ENCODE results near the gene OTOS. TPM values are rescaled to one million over a fixed set of nuclear protein-coding genes. Genes with fewer than 3 reads are reported as not detected.

Gene OTOS
- total RNA-seq, 1 experiment from 2014 or later: not detected

GRCh38 chr2:240095556-240096523, 44.6 kb downstream of the OTOS start:
- no peak for DNase-seq (ENCODE audit: low read depth in 1 of 2, low spot score in 2 of 2)
- H3K27ac ChIP-seq: no peak overlapping the region
- no peaks in the 10 kb centered on the region for H3K36me3 ChIP-seq
- no peaks in the 10 kb centered on the region for H3K9me3 ChIP-seq (replicated peaks)
- H3K27me3 ChIP-seq (replicated peaks): peaks cover 64% of the 10 kb centered on the region
- no peaks in the 10 kb centered on the region for H3K4me1 ChIP-seq (replicated peaks)
- no peak overlapping the region for H3K4me3 ChIP-seq

GRCh38 chr2:240089306-240089705, 51.2 kb downstream of the OTOS start:
- Histone ChIP-seq H3K36me3 (no peaks in the 10 kb centered on the region), H3K27me3 (replicated peaks) (peaks cover 19% of the 10 kb centered on the region), H3K9me3 (replicated peaks) (no peaks in the 10 kb centered on the region; the same call in 1 of the 2 replicates), H3K4me3 (no peak overlapping the region), H3K27ac (no peak overlapping the region), H3K4me1 (replicated peaks) (no peaks in the 10 kb centered on the region)
- no peak for DNase-seq (ENCODE audit: low read depth in 1 of 2, low spot score in 2 of 2)

Other genes with a start within 250 kb of the OTOS start
- 175 and 183 TPM in 2 replicates for gene NDUFA10, start 115.3 kb downstream of the OTOS start, total RNA-seq (2014; rRNA removed; shearing (Covaris generic))
- not detected in 2 replicates for gene OR6B2, start 110.2 kb downstream of the OTOS start, total RNA-seq (2014; rRNA removed; shearing (Covaris generic))
- gene OR6B3, start 87.1 kb downstream of the OTOS start, total RNA-seq (2014; rRNA removed; shearing (Covaris generic)): not detected in 2 replicates
- gene COPS9, start 4.4 kb downstream of the OTOS start, total RNA-seq (2014; rRNA removed; shearing (Covaris generic)): 176 and 408 TPM in 2 replicates